Measurements from ENCODE around the gene RIPOR1.

DNA sequence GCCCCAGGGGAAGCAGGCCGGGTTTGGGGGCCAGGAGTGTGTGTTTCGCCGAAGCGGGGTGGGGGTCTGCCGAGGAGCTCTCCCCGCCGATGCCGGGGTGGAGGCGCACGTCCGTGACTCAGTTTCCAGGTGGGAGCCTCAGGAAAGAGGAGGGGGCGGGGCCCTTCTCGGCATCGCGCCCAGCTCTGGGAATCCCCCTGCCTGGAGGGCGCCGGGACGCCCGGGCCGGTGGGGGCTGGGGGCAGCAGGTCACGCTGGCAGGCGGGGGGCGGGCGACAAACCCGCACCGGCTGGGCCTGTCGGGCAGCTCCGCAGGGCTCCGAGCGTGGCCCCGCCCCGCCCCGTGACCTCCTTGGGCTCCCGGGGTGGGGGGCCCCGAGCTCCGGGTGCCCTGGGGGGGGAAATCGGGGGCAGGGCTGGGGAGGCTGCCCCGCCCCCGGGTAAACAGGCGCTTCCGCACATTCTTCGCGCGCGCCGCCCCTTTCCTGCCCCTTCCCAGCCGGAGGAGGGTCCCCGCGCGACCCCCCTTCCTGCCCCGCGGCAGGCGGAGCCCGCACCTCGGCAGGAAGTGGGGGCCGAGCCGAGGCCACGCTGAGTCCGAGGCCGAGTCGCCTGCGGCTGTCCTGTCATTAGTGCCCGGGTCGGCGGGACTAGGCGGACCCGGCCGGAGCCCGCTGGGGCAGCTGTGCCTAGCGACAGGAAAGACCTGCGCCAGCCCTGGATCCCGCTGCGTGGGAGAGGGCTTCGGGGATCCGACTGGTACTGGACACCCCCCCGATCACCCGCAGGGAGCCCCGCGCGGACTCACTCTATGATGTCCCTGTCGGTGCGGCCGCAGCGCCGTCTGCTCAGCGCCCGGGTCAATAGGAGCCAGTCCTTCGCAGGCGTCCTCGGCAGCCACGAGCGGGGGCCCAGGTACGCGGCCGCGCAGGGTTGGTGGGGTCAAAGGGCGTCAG is 9.3 kb downstream of the RIPOR1 start:
- TF ChIP-seq CTCF (conservative IDR thresholded peaks at IDR 0.05; ENCODE audit: low read depth, low read length) (no peak), POLR2A (IDR thresholded peaks at IDR 0.05; ENCODE audit: low read depth, low read length) (no peak), CEBPB (IDR thresholded peaks at IDR 0.05; ENCODE audit: low read depth, low read length) (no peak), USF2 (IDR thresholded peaks at IDR 0.05; ENCODE audit: low read depth, low read length) (no peak), MAFK (IDR thresholded peaks at IDR 0.05; ENCODE audit: low read depth, low read length) (no peak), RFX5 (IDR thresholded peaks at IDR 0.05; ENCODE audit: low read depth, low read length) (no peak)
- TF ChIP-seq, protein P1, sequence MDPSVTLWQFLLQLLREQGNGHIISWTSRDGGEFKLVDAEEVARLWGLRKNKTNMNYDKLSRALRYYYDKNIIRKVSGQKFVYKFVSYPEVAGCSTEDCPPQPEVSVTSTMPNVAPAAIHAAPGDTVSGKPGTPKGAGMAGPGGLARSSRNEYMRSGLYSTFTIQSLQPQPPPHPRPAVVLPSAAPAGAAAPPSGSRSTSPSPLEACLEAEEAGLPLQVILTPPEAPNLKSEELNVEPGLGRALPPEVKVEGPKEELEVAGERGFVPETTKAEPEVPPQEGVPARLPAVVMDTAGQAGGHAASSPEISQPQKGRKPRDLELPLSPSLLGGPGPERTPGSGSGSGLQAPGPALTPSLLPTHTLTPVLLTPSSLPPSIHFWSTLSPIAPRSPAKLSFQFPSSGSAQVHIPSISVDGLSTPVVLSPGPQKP (IDR thresholded peaks at IDR 0.05; ENCODE audit: borderline replicate concordance, low read depth, low read length), result no peak

Data from IMR-90 (cell line).